ENCODE measurements around the gene GNA12.

- TF ChIP-seq EZH2phosphoT487 (IDR thresholded peaks at IDR 0.05; ENCODE audit: insufficient read depth, low read depth), result no peak
- TF ChIP-seq EZH2 (IDR thresholded peaks at IDR 0.05; ENCODE audit: insufficient read depth, poor library complexity, severe bottlenecking), result no peak
Measured at GRCh38 chr7:2707481-2707880, 136.6 kb downstream of the GNA12 start.

Data from GM23248 (cell line).